ENCODE measurements around the gene LMX1B.
A peak's percentile ranks its signal among the peaks of the same experiment; 100 is the strongest.

Gene LMX1B

GRCh38 chr9:126661122-126661520, 47.4 kb downstream of the LMX1B start:
- DNase-seq (ENCODE audit: low read depth): no peak

DNA sequence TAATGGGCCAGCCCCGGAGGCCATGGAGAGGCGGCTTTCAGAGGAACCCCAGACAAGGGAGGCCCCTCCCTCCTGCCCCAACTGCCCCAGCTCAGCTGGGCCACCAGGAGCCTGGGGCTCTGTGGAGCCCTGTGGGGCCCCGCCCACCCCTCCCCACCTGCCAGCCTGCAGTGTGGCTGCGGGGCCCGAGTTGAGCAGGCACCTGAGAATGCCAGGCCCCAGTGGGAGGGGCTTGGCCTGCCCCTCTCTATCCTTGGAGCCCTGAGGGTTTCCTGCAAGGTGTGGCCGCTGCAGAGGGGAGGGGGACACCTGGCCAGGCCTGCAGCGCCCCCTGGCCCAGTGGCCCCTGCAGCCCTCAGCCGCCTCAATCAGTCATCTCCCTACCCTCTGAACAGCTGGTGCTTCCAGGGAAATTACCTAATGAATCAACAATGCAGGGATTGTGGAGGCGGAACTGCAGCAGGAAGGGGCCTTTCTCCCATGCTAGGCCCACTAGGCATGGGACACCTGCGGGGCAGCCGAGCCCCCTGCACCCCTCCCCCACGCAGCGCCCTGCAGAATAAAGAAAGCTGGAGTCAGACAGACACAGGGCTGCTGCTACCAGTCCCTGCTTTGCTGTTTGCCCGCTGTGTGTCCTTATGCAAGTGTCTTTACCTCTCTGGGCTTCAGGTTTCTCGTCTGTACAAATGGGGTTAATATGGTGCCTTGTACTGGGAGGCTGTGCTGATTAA, 48.0 kb downstream of the LMX1B start:
- DNase-seq (ENCODE audit: low read depth): peak; percentile 14

GRCh38 chr9:126663661-126664072, 49.9 kb downstream of the LMX1B start:
- DNase-seq (ENCODE audit: low read depth): no peak

DNA sequence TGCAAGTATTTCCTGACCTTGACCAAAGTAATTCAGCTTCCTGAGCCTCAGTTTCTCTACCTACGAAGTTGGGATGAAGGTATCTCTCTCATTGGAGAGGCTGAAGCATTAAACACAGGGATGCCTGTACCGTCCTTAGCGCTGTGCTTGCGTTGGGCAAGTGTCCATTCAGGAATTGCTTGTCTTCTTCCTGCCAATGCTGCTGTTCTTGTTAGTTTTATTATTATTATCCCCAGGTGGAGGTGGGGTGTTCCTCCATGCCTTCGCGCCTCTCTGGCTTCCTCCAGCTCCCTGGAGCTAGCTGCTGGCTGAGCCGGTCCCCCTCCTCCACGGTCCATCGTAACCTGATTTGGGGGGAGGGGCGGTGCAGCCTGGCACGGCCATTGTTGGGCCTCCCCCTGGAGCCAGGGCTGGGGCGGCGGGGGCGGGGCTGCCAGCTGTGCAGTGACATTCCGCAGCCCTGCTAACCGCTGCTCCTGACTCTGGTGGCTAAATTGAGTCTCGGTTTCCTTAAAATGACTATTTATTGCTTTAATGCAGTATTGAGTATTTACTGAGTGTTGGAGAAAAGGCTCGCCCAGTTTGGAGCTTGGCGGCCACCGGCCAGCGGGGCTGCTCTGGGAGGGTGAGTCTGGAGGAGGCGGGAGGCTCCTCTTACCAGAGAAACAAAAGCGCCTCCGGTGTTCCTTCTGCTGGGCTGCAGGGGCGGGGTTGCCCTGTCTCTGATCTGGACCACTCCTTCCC, 51.3 kb downstream of the LMX1B start:
- no peak for DNase-seq (ENCODE audit: low read depth)

GRCh38 chr9:126665644-126666035, 51.9 kb downstream of the LMX1B start:
- DNase-seq (ENCODE audit: low read depth): no peak

GRCh38 chr9:126666155-126666803, 52.6 kb downstream of the LMX1B start:
- no peak for DNase-seq (ENCODE audit: low read depth)

- DNase-seq (ENCODE audit: low read depth): no peak
These were observed 53.7 kb downstream of the LMX1B start for GRCh38 chr9:126667190-126668055.

GRCh38 chr9:126668058-126668457, 54.3 kb downstream of the LMX1B start:
- DNase-seq (ENCODE audit: low read depth): no peak

DNA sequence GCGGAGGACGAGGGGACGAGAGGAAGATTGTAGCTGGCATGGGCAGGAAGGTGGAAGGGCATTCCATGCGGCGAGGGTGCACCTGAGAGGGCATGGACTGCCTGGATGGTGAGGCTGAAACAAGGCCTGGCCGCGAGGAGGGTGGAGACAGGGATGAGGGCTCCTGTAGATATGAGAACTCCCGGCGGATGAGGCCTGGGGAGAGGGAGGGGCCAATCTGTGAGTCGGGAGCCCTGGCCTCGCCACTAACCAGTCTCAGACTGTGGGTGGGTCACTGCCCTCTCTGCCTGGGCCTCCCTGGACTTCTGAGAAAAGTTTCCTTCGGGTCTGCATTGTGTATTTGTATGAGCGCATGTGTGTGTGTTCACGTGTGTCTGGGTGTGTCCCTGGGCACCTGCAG, 55.4 kb downstream of the LMX1B start:
- no peak for DNase-seq (ENCODE audit: low read depth)

GRCh38 chr9:126670270-126670669, 56.5 kb downstream of the LMX1B start:
- DNase-seq (ENCODE audit: low read depth): no peak

GRCh38 chr9:126671381-126671831, 57.7 kb downstream of the LMX1B start:
- no peak for DNase-seq (ENCODE audit: low read depth)

- DNase-seq (ENCODE audit: low read depth): no peak
These were observed 58.3 kb downstream of the LMX1B start for GRCh38 chr9:126671983-126672382.

DNA sequence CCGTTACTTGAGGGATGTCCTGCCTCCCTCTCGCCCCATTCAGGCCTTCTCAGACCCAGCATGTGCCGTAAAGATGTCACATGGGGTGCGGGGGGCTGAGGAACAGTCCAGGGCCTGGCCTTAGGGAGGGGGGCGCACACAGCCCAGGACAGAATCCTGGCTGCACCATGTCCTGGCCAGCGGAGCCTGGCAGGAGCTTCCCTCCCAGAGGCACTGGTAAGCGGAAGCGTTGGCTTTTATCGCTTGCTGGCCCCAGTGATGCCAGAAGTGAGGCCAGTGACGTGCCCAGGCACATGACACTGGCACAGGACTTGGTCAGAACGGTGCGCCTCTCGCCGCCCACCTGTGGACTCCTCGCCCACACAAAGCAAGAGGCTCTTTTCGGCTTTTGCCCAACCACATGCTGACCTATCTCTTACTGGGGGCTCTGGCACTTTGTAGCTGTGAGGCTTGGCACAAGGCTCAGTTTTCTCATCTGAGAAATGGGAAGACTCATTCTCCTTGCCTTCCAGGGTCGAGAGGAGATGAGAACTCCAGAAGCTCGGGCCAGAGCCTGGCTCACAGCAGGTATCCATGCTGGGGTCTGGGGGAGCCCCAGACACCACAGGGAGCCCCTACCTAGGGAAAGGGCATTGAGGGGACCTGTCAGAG, 59.0 kb downstream of the LMX1B start:
- DNase-seq (ENCODE audit: low read depth): no peak

- DNase-seq (ENCODE audit: low read depth): no peak
These were observed 60.1 kb downstream of the LMX1B start for GRCh38 chr9:126673689-126674364.

GRCh38 chr9:126674365-126675146, 60.8 kb downstream of the LMX1B start:
- DNase-seq (ENCODE audit: low read depth): no peak

- DNase-seq (ENCODE audit: low read depth): no peak
These were observed 61.4 kb downstream of the LMX1B start for GRCh38 chr9:126675147-126675467.

DNA sequence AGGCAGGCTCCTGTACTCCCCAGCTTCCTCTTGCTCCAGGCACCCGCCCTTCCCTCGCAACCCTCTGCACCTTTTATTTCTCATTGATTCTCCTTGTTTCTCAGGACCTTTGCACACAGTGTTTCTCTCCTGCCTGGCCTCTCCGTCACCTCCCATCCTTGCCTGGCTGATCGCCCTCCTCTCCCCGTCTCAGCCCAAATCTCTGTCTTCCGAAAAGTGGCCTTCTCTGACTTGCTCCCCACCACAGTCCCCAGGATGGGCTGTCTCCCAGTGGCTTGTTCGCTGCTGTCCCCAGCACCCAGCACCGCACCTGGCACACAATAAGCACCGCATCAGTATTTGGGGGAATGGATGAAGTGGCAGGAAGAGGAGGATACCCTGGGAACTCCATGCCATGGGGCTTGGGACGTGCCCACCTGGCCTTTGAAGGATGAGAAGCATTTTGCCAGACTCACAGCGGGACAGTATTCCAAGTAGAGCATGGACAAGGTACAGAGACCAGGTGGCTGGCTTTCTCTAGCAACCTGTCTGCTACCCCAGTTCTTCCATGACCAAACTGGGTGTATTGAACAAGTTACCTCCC, 62.5 kb downstream of the LMX1B start:
- no peak for DNase-seq (ENCODE audit: low read depth)

- no peak for DNase-seq (ENCODE audit: low read depth)
These were observed 63.0 kb downstream of the LMX1B start for GRCh38 chr9:126676685-126677143.

DNA sequence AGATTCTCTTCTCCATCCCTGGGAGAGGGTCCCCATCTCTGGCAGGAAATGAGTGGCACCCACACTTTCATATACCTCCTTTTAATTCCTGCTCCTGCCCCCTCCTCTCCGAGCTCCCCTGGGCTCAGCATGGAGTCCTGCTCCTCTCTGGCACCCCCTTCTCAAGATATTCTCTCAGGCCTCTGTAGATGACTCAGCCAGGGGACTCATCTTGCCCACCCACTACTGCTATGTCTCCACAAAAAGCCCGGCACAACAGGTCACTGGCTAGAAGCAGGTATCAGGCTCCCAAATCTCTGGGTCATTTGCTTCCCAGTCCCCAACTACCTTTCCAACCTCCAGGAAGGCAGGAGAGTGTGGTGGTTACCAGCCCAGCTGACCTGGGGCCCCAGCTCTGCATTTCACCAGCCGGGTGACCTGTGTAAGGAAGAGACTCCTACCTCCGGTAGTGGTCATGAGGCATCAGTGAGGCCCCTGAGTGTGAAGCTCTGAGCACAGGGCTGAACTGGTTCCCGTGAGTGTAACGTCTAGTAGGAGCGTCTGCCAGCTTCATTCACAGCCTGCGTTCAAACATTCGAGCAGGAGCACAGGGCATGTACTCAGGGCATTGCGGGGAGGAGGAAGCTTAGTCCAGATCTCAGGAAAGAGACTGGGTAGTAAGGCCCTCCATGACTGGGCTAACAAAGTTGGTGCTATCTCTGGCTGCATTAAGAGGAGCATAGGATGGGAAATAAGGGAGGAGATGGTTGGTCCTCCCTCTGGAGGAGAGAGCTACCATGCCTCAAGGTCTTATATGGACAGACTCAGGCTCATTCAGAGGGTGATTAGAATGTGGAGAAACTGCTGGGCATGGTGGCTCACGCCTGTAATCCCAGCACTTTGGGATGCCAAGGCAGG, 63.7 kb downstream of the LMX1B start:
- no peak for DNase-seq (ENCODE audit: low read depth)

Measured in EH (cell line).